OCI-LY1 (cell line): ENCODE measurements around the gene ABCB10.
A peak's percentile ranks its signal among the peaks of the same experiment; 100 is the strongest.

Experiments
- H2AFZ ChIP-seq: fragments of 200-600 bp; sonication (generic), shearing (Covaris generic); 2 replicates; pipeline ENCODE4 v1.6.0; 2014; ENCODE audit warnings: antibody characterized with exemption, mild to moderate bottlenecking, low read length
- H3F3A ChIP-seq: fragments of 200-600 bp; sonication (generic), shearing (Covaris generic); 2 replicates; pipeline ENCODE4 v1.6.0; 2014; ENCODE audit warnings: mild to moderate bottlenecking, antibody characterized with exemption, low read length, moderate library complexity; ENCODE audit not compliant: insufficient read depth
- H3K27ac ChIP-seq: fragments of 200-600 bp; sonication (generic); 2 replicates; pipeline ENCODE4 v1.5.1; 2014; ENCODE audit warnings: low read length, mixed run types, mild to moderate bottlenecking, low read depth; ENCODE audit not compliant: poor library complexity, severe bottlenecking
- H3K27me3 ChIP-seq: fragments of 200-600 bp; sonication (generic); 2 replicates; pipeline ENCODE4 v1.6.0; 2014; ENCODE audit warnings: antibody characterized with exemption, mild to moderate bottlenecking, low read length, moderate library complexity; ENCODE audit not compliant: insufficient read depth
- H3K36me3 ChIP-seq: fragments of 200-600 bp; sonication (generic); 2 replicates; pipeline ENCODE4 v1.6.1; 2014; ENCODE audit warnings: mild to moderate bottlenecking, antibody characterized with exemption, low read length, moderate library complexity, mixed read lengths; ENCODE audit not compliant: insufficient read depth
- H3K4me1 ChIP-seq: fragments of 200-600 bp; sonication (generic); 2 replicates; pipeline ENCODE4 v1.5.1; 2014; ENCODE audit warnings: mild to moderate bottlenecking, low read length, moderate library complexity; ENCODE audit not compliant: insufficient read depth, severe bottlenecking
- H3K4me2 ChIP-seq: fragments of 200-600 bp; sonication (generic), shearing (Covaris generic); 2 replicates; pipeline ENCODE4 v1.6.1; 2014; ENCODE audit warnings: low read length
- H3K4me3 ChIP-seq: fragments of 200-600 bp; sonication (generic); 2 replicates; pipeline ENCODE4 v1.5.1; 2014; ENCODE audit warnings: low read length, low read depth, mild to moderate bottlenecking, mixed read lengths; ENCODE audit not compliant: poor library complexity, severe bottlenecking
- H3K79me2 ChIP-seq: fragments of 200-600 bp; shearing (Covaris generic); 2 replicates; pipeline ENCODE4 v1.6.1; 2016; ENCODE audit warnings: mixed run types, low read length, mixed read lengths; ENCODE audit not compliant: insufficient read depth
- H3K9ac ChIP-seq: fragments of 200-600 bp; sonication (generic), shearing (Covaris generic); 2 replicates; pipeline ENCODE4 v1.6.1; 2014; ENCODE audit warnings: mild to moderate bottlenecking, low read length, mixed read lengths
- H3K9me2 ChIP-seq: fragments of 200-600 bp; sonication (generic), shearing (Covaris generic); 2 replicates; pipeline ENCODE4 v1.6.1; 2014; ENCODE audit warnings: low read depth, mild to moderate bottlenecking, low read length, mixed read lengths
- H3K9me3 ChIP-seq: fragments of 200-600 bp; shearing (Covaris generic); 2 replicates; pipeline ENCODE4 v1.6.1; 2014; ENCODE audit warnings: low read length, mixed read lengths
- H4K20me1 ChIP-seq: fragments of 200-600 bp; sonication (generic), shearing (Covaris generic); 2 replicates; pipeline ENCODE4 v1.6.0; 2016; ENCODE audit warnings: mild to moderate bottlenecking, low read length; ENCODE audit not compliant: insufficient read depth
- EZH2 ChIP-seq: fragments of 200-600 bp; sonication (generic), shearing (Covaris generic); IDR thresholded peaks from 2 replicates; pipeline ENCODE4 v1.8.0; 2017; ENCODE audit warnings: borderline replicate concordance, mixed run types, mild to moderate bottlenecking, antibody characterized with exemption, low read length, moderate library complexity, mixed read lengths
- TF ChIP-seq, protein P1 (sequence below): fragments of 200-600 bp; sonication (generic), shearing (Covaris generic); IDR thresholded peaks from 2 replicates; pipeline ENCODE4 v1.5.1; 2017; ENCODE audit warnings: mild to moderate bottlenecking, antibody characterized with exemption, low read length, moderate library complexity, mixed read lengths

ABCB10 gene

DNA sequence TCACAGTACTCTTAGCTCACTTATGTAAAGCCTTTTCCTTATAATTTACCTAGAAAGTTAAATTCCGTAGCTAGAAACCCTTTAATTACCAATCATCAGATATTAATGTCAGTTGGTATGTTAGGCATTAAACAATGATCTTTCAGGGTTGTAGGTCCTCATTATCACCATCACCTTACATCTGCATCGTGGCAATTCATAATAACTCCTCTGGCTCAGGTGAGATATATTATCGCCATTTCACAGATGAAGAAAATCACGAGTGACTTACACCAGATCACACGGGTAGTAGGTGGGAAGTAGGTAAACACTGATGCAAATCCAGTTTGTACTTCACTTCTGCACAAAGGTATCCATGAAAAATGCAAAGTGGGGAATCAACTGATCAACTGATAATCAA, 51.0 kb downstream of the ABCB10 start:
- peak overlapping the region; percentile 94 for H3K9ac ChIP-seq
- no peaks in the 10 kb centered on the region for H3K9me2 ChIP-seq
- H3K79me2 ChIP-seq, result peaks cover 22% of the 10 kb centered on the region
- H3K4me3 ChIP-seq, result peak overlapping the region; percentile 89
- H4K20me1 ChIP-seq, result no peaks in the 10 kb centered on the region
- no peaks in the 10 kb centered on the region for H3K27me3 ChIP-seq
- H3K4me1 ChIP-seq, result peaks cover 23% of the 10 kb centered on the region
- TF ChIP-seq, protein P1, sequence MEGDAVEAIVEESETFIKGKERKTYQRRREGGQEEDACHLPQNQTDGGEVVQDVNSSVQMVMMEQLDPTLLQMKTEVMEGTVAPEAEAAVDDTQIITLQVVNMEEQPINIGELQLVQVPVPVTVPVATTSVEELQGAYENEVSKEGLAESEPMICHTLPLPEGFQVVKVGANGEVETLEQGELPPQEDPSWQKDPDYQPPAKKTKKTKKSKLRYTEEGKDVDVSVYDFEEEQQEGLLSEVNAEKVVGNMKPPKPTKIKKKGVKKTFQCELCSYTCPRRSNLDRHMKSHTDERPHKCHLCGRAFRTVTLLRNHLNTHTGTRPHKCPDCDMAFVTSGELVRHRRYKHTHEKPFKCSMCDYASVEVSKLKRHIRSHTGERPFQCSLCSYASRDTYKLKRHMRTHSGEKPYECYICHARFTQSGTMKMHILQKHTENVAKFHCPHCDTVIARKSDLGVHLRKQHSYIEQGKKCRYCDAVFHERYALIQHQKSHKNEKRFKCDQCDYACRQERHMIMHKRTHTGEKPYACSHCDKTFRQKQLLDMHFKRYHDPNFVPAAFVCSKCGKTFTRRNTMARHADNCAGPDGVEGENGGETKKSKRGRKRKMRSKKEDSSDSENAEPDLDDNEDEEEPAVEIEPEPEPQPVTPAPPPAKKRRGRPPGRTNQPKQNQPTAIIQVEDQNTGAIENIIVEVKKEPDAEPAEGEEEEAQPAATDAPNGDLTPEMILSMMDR, result no peak
- TF ChIP-seq EZH2, result no peak
- H3K4me2 ChIP-seq, result peak overlapping the region; percentile 77
- H3K27ac ChIP-seq, result peak overlapping the region; percentile 25
- peaks cover 7% of the 10 kb centered on the region; the same call in 1 of the 2 replicates for H3K36me3 ChIP-seq
- no peaks in the 10 kb centered on the region for H3K9me3 ChIP-seq
- H2AFZ ChIP-seq, result no peak overlapping the region
- H3F3A ChIP-seq, result no peaks in the 10 kb centered on the region

DNA sequence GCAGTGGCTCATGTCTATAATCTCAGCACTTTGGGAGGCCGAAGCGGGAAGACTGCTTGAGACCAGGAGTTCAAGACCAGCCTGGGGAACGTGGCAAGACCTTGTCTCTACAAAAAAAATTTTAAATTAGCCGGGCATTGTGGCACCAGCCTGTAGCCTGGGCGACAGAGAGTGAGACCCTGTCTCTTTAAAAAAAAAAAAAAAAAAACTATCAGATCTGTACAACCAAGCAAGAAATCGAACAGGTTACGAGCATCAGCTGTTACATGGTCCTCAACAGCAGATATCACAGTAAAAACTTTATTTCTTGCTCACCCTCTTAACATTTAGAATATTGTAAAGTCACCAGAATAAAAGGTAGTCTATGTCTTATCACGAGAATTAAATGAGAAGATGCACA, 51.9 kb downstream of the ABCB10 start:
- no peak overlapping the region for H3K27ac ChIP-seq
- H3K36me3 ChIP-seq, result peaks cover 11% of the 10 kb centered on the region
- H3K4me2 ChIP-seq, result peak overlapping the region; percentile 77
- no peaks in the 10 kb centered on the region for H3K27me3 ChIP-seq
- peak overlapping the region; percentile 94 for H3K9ac ChIP-seq
- H3K4me3 ChIP-seq, result peak overlapping the region; percentile 89
- no peaks in the 10 kb centered on the region for H3K9me2 ChIP-seq
- peaks cover 22% of the 10 kb centered on the region for H3K79me2 ChIP-seq
- H3K4me1 ChIP-seq, result peaks cover 23% of the 10 kb centered on the region
- H2AFZ ChIP-seq, result no peak overlapping the region
- H4K20me1 ChIP-seq, result no peaks in the 10 kb centered on the region
- no peaks in the 10 kb centered on the region for H3F3A ChIP-seq
- TF ChIP-seq, protein P1, result no peak
- TF ChIP-seq EZH2, result no peak
- H3K9me3 ChIP-seq, result no peaks in the 10 kb centered on the region

DNA sequence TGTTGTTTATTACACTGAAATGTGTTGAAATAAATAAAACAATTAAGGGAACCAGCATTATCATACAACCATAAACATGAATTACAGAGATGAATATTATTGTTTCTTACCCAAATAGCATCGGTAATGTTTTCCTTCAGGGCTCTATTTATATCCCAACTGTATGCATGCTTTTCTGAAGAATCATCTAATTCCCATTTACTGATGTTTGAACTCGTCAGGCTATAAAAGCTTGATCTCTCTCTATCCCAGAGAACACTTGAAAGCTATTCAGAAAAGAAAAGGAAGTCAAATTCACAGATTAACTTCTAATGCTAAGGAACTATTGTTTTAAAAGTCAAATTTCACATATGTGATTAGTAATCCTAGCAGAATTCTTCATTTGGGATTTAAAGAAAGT, 62.7 kb downstream of the ABCB10 start:
- no peak overlapping the region for H3K9ac ChIP-seq
- H3K4me2 ChIP-seq, result no peak overlapping the region
- no peaks in the 10 kb centered on the region for H3K4me1 ChIP-seq
- no peaks in the 10 kb centered on the region for H3K9me2 ChIP-seq
- no peak overlapping the region for H3K4me3 ChIP-seq
- H3K36me3 ChIP-seq, result peaks cover 94% of the 10 kb centered on the region
- H3K27me3 ChIP-seq, result no peaks in the 10 kb centered on the region
- no peaks in the 10 kb centered on the region for H4K20me1 ChIP-seq
- H3K9me3 ChIP-seq, result no peaks in the 10 kb centered on the region
- no peak overlapping the region for H3K27ac ChIP-seq
- no peaks in the 10 kb centered on the region for H3F3A ChIP-seq
- no peaks in the 10 kb centered on the region for H3K79me2 ChIP-seq
- H2AFZ ChIP-seq, result no peak overlapping the region
- TF ChIP-seq, protein P1, result no peak
- TF ChIP-seq EZH2, result no peak
